WTC11 (cell line): ENCODE measurements around the gene INA. TPM values are rescaled to one million over a fixed set of nuclear protein-coding genes. Genes with fewer than 3 reads are reported as not detected.

Experiments
- ATF1 ChIP-seq: sonication (generic); formaldehyde crosslinking; IDR thresholded peaks from 2 replicates; pipeline ENCODE4 v1.8.1; 2023; ENCODE audit warnings: mild to moderate bottlenecking, moderate library complexity, missing genetic modification reagents
- CREM ChIP-seq: sonication (generic); formaldehyde crosslinking; IDR thresholded peaks from 2 replicates; pipeline ENCODE4 v1.8.1; 2022; ENCODE audit warnings: mild to moderate bottlenecking, missing genetic modification reagents, moderate library complexity
- E2F1 ChIP-seq: sonication (generic); formaldehyde crosslinking; IDR thresholded peaks from 2 replicates; pipeline ENCODE4 v1.8.0; 2022; ENCODE audit warnings: mild to moderate bottlenecking, missing genetic modification reagents
- ERG ChIP-seq: fragments of 250-450 bp; sonication (Bioruptor Pico); IDR thresholded peaks from 2 replicates; pipeline ENCODE4 v1.8.0; 2021; ENCODE audit warnings: mild to moderate bottlenecking
- FOXP4 ChIP-seq: sonication (generic); formaldehyde crosslinking; IDR thresholded peaks from 2 replicates; pipeline ENCODE4 v1.8.0; 2022; ENCODE audit warnings: mild to moderate bottlenecking, missing genetic modification reagents
- IRF1 ChIP-seq: sonication (generic); formaldehyde crosslinking; IDR thresholded peaks from 2 replicates; pipeline ENCODE4 v1.8.0; 2023; ENCODE audit warnings: missing genetic modification reagents
- IRF2 ChIP-seq: sonication (generic); formaldehyde crosslinking; IDR thresholded peaks from 2 replicates; pipeline ENCODE4 v1.8.0; 2022; ENCODE audit warnings: low read depth, missing genetic modification reagents, borderline replicate concordance
- JUN ChIP-seq: sonication (generic); formaldehyde crosslinking; IDR thresholded peaks from 2 replicates; pipeline ENCODE4 v1.8.0; 2023; ENCODE audit warnings: mild to moderate bottlenecking, missing genetic modification reagents
- OVOL2 ChIP-seq: fragments of 250-450 bp; sonication (Bioruptor Pico); IDR thresholded peaks from 2 replicates; pipeline ENCODE4 v1.9.0; 2021; ENCODE audit warnings: mild to moderate bottlenecking, borderline replicate concordance
- RELA ChIP-seq: sonication (generic); formaldehyde crosslinking; IDR thresholded peaks from 2 replicates; pipeline ENCODE4 v1.8.1; 2022; ENCODE audit warnings: missing genetic modification reagents, mild to moderate bottlenecking, borderline replicate concordance
- RORB ChIP-seq: fragments of 250-450 bp; sonication (Bioruptor Pico); IDR thresholded peaks from 2 replicates; pipeline ENCODE4 v1.9.0; 2021; ENCODE audit warnings: mild to moderate bottlenecking
- SP1 ChIP-seq: sonication (generic); formaldehyde crosslinking; conservative IDR thresholded peaks from 2 replicates; pipeline ENCODE4 v1.8.1; 2022; ENCODE audit warnings: missing genetic modification reagents
- TCF7 ChIP-seq: sonication (generic); formaldehyde crosslinking; IDR thresholded peaks from 2 replicates; pipeline ENCODE4 v1.8.0; 2022; ENCODE audit warnings: mild to moderate bottlenecking, low read depth, missing genetic modification reagents, moderate library complexity
- TP53 ChIP-seq: sonication (generic); formaldehyde crosslinking; IDR thresholded peaks from 2 replicates; pipeline ENCODE4 v1.8.1; 2023; ENCODE audit warnings: mild to moderate bottlenecking, missing genetic modification reagents
- ZNF263 ChIP-seq: sonication (generic); formaldehyde crosslinking; IDR thresholded peaks from 2 replicates; pipeline ENCODE4 v1.8.1; 2022; ENCODE audit warnings: low read depth, mild to moderate bottlenecking, moderate library complexity, missing genetic modification reagents
- ZNF671 ChIP-seq: fragments of 250-450 bp; sonication (Bioruptor Pico); IDR thresholded peaks from 2 replicates; pipeline ENCODE4 v1.8.0; 2021; ENCODE audit warnings: mild to moderate bottlenecking
- total RNA-seq: library from RNA; stranded (reverse); gene quantifications from 3 replicates; pipeline ENCODE4 v1.2.3, GENCODE V29; 2021
- TF ChIP-seq, protein P1 (sequence below): fragments of 200-600 bp; IDR thresholded peaks from 2 replicates; pipeline ENCODE4 v1.8.0; 2022; ENCODE audit warnings: antibody characterized with exemption
- TF ChIP-seq, protein P2 (sequence below): sonication (generic); formaldehyde crosslinking; IDR thresholded peaks from 2 replicates; pipeline ENCODE4 v1.8.1; 2023; ENCODE audit warnings: mild to moderate bottlenecking, moderate library complexity, missing genetic modification reagents
- TF ChIP-seq, protein P3 (sequence below): fragments of 250-450 bp; sonication (Bioruptor Pico); IDR thresholded peaks from 2 replicates; pipeline ENCODE4 v1.9.0; 2021; ENCODE audit warnings: mild to moderate bottlenecking, borderline replicate concordance
- TF ChIP-seq, protein P4 (sequence below): fragments of 250-450 bp; sonication (Bioruptor Pico); IDR thresholded peaks from 2 replicates; pipeline ENCODE4 v1.9.0; 2021; ENCODE audit warnings: mild to moderate bottlenecking

The INA gene
- total RNA-seq, 1 experiment from 2014 or later = 20.3 TPM

DNA sequence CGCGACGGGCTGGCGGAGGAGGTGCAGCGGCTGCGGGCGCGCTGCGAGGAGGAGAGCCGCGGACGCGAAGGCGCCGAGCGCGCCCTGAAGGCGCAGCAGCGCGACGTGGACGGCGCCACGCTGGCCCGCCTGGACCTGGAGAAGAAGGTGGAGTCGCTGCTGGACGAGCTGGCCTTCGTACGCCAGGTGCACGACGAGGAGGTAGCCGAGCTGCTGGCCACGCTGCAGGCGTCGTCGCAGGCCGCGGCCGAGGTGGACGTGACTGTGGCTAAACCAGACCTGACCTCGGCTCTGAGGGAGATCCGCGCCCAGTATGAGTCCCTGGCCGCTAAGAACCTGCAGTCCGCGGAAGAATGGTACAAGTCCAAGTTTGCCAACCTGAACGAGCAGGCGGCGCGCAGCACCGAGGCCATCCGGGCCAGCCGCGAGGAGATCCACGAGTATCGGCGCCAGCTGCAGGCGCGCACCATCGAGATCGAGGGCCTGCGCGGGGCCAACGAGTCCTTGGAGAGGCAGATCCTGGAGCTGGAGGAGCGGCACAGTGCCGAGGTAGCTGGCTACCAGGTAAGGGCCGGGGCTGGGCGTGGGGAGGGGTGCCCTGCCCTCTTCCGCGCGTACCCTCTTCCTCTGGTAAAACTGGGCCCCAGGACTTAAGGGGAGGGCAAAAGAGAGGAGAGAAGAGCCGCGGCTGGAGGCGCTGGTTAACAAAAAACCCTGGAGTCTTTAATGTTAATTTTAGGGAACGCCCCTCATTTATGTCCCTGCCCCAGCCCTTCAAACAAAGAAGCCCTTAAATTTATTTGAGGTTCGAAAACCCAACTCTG, 987 bp downstream of the INA start (continued):
- TF ChIP-seq ERG (CRISPR knock-in tag) (no peak), ATF1 (0 out of 2 replicates have a peak, but pooled peaks have one; percentile 8), CREM (CRISPR knock-in tag) (0 out of 2 replicates have a peak, but pooled peaks have one; percentile 2), TP53 (no peak), E2F1 (no peak), RELA (CRISPR knock-in tag) (no peak), FOXP4 (CRISPR knock-in tag) (0 out of 2 replicates have a peak, but pooled peaks have one; percentile 2), JUN (CRISPR knock-in tag) (peak; percentile 19; the same call in 1 of the 2 replicates), IRF2 (CRISPR knock-in tag) (no peak), TCF7 (CRISPR knock-in tag) (no peak), SP1 (CRISPR knock-in tag) (no peak), IRF1 (CRISPR knock-in tag) (no peak), ZNF671 (CRISPR knock-in tag) (no peak), OVOL2 (CRISPR knock-in tag) (no peak), ZNF263 (CRISPR knock-in tag) (no peak), RORB (CRISPR knock-in tag) (no peak)
- TF ChIP-seq, protein P1, sequence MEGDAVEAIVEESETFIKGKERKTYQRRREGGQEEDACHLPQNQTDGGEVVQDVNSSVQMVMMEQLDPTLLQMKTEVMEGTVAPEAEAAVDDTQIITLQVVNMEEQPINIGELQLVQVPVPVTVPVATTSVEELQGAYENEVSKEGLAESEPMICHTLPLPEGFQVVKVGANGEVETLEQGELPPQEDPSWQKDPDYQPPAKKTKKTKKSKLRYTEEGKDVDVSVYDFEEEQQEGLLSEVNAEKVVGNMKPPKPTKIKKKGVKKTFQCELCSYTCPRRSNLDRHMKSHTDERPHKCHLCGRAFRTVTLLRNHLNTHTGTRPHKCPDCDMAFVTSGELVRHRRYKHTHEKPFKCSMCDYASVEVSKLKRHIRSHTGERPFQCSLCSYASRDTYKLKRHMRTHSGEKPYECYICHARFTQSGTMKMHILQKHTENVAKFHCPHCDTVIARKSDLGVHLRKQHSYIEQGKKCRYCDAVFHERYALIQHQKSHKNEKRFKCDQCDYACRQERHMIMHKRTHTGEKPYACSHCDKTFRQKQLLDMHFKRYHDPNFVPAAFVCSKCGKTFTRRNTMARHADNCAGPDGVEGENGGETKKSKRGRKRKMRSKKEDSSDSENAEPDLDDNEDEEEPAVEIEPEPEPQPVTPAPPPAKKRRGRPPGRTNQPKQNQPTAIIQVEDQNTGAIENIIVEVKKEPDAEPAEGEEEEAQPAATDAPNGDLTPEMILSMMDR = no peak
- TF ChIP-seq, protein P2, sequence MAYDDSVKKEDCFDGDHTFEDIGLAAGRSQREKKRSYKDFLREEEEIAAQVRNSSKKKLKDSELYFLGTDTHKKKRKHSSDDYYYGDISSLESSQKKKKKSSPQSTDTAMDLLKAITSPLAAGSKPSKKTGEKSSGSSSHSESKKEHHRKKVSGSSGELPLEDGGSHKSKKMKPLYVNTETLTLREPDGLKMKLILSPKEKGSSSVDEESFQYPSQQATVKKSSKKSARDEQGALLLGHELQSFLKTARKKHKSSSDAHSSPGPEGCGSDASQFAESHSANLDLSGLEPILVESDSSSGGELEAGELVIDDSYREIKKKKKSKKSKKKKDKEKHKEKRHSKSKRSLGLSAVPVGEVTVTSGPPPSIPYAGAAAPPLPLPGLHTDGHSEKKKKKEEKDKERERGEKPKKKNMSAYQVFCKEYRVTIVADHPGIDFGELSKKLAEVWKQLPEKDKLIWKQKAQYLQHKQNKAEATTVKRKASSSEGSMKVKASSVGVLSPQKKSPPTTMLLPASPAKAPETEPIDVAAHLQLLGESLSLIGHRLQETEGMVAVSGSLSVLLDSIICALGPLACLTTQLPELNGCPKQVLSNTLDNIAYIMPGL = no peak; the same call in 1 of the 2 replicates
- TF ChIP-seq, protein P3, sequence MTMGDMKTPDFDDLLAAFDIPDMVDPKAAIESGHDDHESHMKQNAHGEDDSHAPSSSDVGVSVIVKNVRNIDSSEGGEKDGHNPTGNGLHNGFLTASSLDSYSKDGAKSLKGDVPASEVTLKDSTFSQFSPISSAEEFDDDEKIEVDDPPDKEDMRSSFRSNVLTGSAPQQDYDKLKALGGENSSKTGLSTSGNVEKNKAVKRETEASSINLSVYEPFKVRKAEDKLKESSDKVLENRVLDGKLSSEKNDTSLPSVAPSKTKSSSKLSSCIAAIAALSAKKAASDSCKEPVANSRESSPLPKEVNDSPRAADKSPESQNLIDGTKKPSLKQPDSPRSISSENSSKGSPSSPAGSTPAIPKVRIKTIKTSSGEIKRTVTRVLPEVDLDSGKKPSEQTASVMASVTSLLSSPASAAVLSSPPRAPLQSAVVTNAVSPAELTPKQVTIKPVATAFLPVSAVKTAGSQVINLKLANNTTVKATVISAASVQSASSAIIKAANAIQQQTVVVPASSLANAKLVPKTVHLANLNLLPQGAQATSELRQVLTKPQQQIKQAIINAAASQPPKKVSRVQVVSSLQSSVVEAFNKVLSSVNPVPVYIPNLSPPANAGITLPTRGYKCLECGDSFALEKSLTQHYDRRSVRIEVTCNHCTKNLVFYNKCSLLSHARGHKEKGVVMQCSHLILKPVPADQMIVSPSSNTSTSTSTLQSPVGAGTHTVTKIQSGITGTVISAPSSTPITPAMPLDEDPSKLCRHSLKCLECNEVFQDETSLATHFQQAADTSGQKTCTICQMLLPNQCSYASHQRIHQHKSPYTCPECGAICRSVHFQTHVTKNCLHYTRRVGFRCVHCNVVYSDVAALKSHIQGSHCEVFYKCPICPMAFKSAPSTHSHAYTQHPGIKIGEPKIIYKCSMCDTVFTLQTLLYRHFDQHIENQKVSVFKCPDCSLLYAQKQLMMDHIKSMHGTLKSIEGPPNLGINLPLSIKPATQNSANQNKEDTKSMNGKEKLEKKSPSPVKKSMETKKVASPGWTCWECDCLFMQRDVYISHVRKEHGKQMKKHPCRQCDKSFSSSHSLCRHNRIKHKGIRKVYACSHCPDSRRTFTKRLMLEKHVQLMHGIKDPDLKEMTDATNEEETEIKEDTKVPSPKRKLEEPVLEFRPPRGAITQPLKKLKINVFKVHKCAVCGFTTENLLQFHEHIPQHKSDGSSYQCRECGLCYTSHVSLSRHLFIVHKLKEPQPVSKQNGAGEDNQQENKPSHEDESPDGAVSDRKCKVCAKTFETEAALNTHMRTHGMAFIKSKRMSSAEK (CRISPR knock-in tag) = no peak
- TF ChIP-seq, protein P4, sequence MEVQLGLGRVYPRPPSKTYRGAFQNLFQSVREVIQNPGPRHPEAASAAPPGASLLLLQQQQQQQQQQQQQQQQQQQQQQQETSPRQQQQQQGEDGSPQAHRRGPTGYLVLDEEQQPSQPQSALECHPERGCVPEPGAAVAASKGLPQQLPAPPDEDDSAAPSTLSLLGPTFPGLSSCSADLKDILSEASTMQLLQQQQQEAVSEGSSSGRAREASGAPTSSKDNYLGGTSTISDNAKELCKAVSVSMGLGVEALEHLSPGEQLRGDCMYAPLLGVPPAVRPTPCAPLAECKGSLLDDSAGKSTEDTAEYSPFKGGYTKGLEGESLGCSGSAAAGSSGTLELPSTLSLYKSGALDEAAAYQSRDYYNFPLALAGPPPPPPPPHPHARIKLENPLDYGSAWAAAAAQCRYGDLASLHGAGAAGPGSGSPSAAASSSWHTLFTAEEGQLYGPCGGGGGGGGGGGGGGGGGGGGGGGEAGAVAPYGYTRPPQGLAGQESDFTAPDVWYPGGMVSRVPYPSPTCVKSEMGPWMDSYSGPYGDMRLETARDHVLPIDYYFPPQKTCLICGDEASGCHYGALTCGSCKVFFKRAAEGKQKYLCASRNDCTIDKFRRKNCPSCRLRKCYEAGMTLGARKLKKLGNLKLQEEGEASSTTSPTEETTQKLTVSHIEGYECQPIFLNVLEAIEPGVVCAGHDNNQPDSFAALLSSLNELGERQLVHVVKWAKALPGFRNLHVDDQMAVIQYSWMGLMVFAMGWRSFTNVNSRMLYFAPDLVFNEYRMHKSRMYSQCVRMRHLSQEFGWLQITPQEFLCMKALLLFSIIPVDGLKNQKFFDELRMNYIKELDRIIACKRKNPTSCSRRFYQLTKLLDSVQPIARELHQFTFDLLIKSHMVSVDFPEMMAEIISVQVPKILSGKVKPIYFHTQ (CRISPR knock-in tag) = no peak
